H9 (cell line): ENCODE results near the gene IQCK. TPM values are rescaled to one million over a fixed set of nuclear protein-coding genes. Genes with fewer than 3 reads are reported as not detected.

Experiments
- DNase-seq: peaks from one replicate; pipeline ENCODE4 v3.0.0-alpha.2; 2017
- H2AFZ ChIP-seq: one replicate; pipeline ENCODE4 v1.6.1; 2013; ENCODE audit warnings: mild to moderate bottlenecking, low read length, control low read depth, moderate library complexity
- H2AK5ac ChIP-seq: 2 replicates; pipeline ENCODE4 v1.6.1; 2013; ENCODE audit warnings: low read length, control low read depth, mixed read lengths; ENCODE audit not compliant: insufficient read length
- H2BK120ac ChIP-seq: one replicate; pipeline ENCODE4 v1.6.1; 2013; ENCODE audit warnings: low read depth, mild to moderate bottlenecking, low read length, control low read depth, inconsistent platforms; ENCODE audit not compliant: poor library complexity, severe bottlenecking
- H2BK12ac ChIP-seq: 2 replicates; pipeline ENCODE4 v1.6.1; 2013; ENCODE audit warnings: low read length, control low read depth, mixed read lengths, low read depth; ENCODE audit not compliant: insufficient read length
- H2BK15ac ChIP-seq: 2 replicates; pipeline ENCODE4 v1.6.1; 2013; ENCODE audit warnings: low read depth, low read length, control low read depth
- H2BK20ac ChIP-seq: one replicate; pipeline ENCODE4 v1.6.1; 2013; ENCODE audit warnings: low read depth, mild to moderate bottlenecking, low read length, control low read depth, inconsistent platforms; ENCODE audit not compliant: poor library complexity, severe bottlenecking
- H2BK5ac ChIP-seq: 2 replicates; pipeline ENCODE4 v1.6.1; 2013; ENCODE audit warnings: low read length, control low read depth, mixed read lengths; ENCODE audit not compliant: insufficient read length
- H3K14ac ChIP-seq: 2 replicates; pipeline ENCODE4 v1.6.1; 2013; ENCODE audit warnings: low read length, control low read depth; ENCODE audit not compliant: insufficient read depth
- H3K18ac ChIP-seq: 2 replicates; pipeline ENCODE4 v1.6.1; 2013; ENCODE audit warnings: low read depth, mild to moderate bottlenecking, mixed read lengths, low read length, control low read depth; ENCODE audit not compliant: insufficient read length
- H3K23ac ChIP-seq: 2 replicates; pipeline ENCODE4 v1.6.1; 2013; ENCODE audit warnings: low read length, control low read depth, mixed read lengths, low read depth; ENCODE audit not compliant: insufficient read length
- H3K23me2 ChIP-seq: 2 replicates; pipeline ENCODE4 v1.6.1; 2013; ENCODE audit warnings: low read depth, mild to moderate bottlenecking, mixed read lengths, low read length, control low read depth; ENCODE audit not compliant: insufficient read length, poor library complexity, severe bottlenecking
- H3K27ac ChIP-seq: 2 replicates; pipeline ENCODE4 v1.5.1; 2013; ENCODE audit warnings: low read length, control low read depth, mixed read lengths, low read depth; ENCODE audit not compliant: insufficient read length
- H3K27me3 ChIP-seq: 2 replicates; pipeline ENCODE4 v1.6.1; 2013; ENCODE audit warnings: low read length, control low read depth, inconsistent platforms; ENCODE audit not compliant: insufficient read depth
- H3K4ac ChIP-seq: 2 replicates; pipeline ENCODE4 v1.6.1; 2013; ENCODE audit warnings: low read depth, mild to moderate bottlenecking, control low read depth, inconsistent platforms, low read length, moderate library complexity
- H3K4me1 ChIP-seq: 2 replicates; pipeline ENCODE4 v1.6.1; 2013; ENCODE audit warnings: low read length, control low read depth, inconsistent platforms; ENCODE audit not compliant: insufficient read depth
- H3K4me2 ChIP-seq: 2 replicates; pipeline ENCODE4 v1.6.1; 2013; ENCODE audit warnings: low read length, control low read depth, mixed read lengths; ENCODE audit not compliant: insufficient read length, insufficient read depth
- H3K56ac ChIP-seq: 2 replicates; pipeline ENCODE4 v1.6.1; 2013; ENCODE audit warnings: low read depth, mild to moderate bottlenecking, mixed read lengths, low read length, control low read depth; ENCODE audit not compliant: insufficient read length
- H3K79me1 ChIP-seq: 2 replicates; pipeline ENCODE4 v1.6.1; 2013; ENCODE audit warnings: low read depth, mild to moderate bottlenecking, moderate library complexity, low read length, control low read depth, inconsistent platforms; ENCODE audit not compliant: insufficient read depth, poor library complexity, severe bottlenecking
- H3K79me2 ChIP-seq: 2 replicates; pipeline ENCODE4 v1.6.1; 2013; ENCODE audit warnings: low read length, control low read depth, inconsistent platforms; ENCODE audit not compliant: insufficient read depth
- H3K9ac ChIP-seq: 2 replicates; pipeline ENCODE4 v1.6.1; 2013; ENCODE audit warnings: low read length, control low read depth, mixed read lengths; ENCODE audit not compliant: insufficient read length; ENCODE audit errors: extremely low read depth
- H3K9me3 ChIP-seq: one replicate; pipeline ENCODE4 v1.6.1; 2013; ENCODE audit warnings: low read depth, low read length, inconsistent platforms; ENCODE audit not compliant: control insufficient read depth
- H3T11ph ChIP-seq: one replicate; pipeline ENCODE4 v1.6.1; 2013; ENCODE audit warnings: mild to moderate bottlenecking, low read length, control low read depth, inconsistent platforms
- H4K20me1 ChIP-seq: one replicate; pipeline ENCODE4 v1.6.1; 2013; ENCODE audit not compliant: control insufficient read depth, insufficient read length, insufficient read depth
- H4K5ac ChIP-seq: 2 replicates; pipeline ENCODE4 v1.6.1; 2013; ENCODE audit warnings: low read depth, mild to moderate bottlenecking, mixed read lengths, low read length, control low read depth; ENCODE audit not compliant: insufficient read length
- H4K8ac ChIP-seq: replicated peaks from 2 replicates; pipeline ENCODE4 v1.6.1; 2013; ENCODE audit warnings: low read length, control low read depth, mixed read lengths, low read depth; ENCODE audit not compliant: insufficient read length
- H4K91ac ChIP-seq: 2 replicates; pipeline ENCODE4 v1.6.1; 2013; ENCODE audit warnings: low read depth, mild to moderate bottlenecking, moderate library complexity, mixed read lengths, low read length, control low read depth; ENCODE audit not compliant: insufficient read length
- H3K27ac Mint-ChIP-seq, 3 experiments: 2 replicates in 2 of 3; 3 replicates in 1 of 3; pipeline ENCODE4 v1.8.0; 2020 to 2021; ENCODE audit warnings: mixed read lengths in 3 of 3, mild to moderate bottlenecking in 1 of 3, moderate library complexity in 1 of 3
- H3K27me3 Mint-ChIP-seq: 2 replicates; pipeline ENCODE4 v1.8.0; 2021; ENCODE audit warnings: low read depth, mild to moderate bottlenecking, moderate library complexity, mixed read lengths
- H3K36me3 Mint-ChIP-seq, 3 experiments: 2 replicates in 2 of 3; 3 replicates in 1 of 3; pipeline ENCODE4 v1.8.0; 2020 to 2021; ENCODE audit warnings: low read depth in 3 of 3, mixed read lengths in 3 of 3; ENCODE audit not compliant: insufficient read depth in 1 of 3
- H3K4me1 Mint-ChIP-seq, 2 experiments: 2 replicates each; pipeline ENCODE4 v1.8.0; 2020; ENCODE audit warnings: mixed read lengths in 2 of 2
- H3K4me3 Mint-ChIP-seq, 2 experiments: 2 replicates in 1 of 2; 3 replicates in 1 of 2; pipeline ENCODE4 v1.8.0; 2020 to 2021; ENCODE audit warnings: mild to moderate bottlenecking in 2 of 2, mixed read lengths in 2 of 2, moderate library complexity in 1 of 2
- H3K9me3 Mint-ChIP-seq, 2 experiments: 2 replicates in 1 of 2; 3 replicates in 1 of 2; pipeline ENCODE4 v1.8.0; 2020; ENCODE audit warnings: mild to moderate bottlenecking in 2 of 2, mixed read lengths in 2 of 2, moderate library complexity in 1 of 2
- CTCF ChIP-seq: fragments of 200-600 bp; sonication (generic); conservative IDR thresholded peaks from 3 replicates; pipeline ENCODE4 v1.8.0; 2021; ENCODE audit warnings: antibody characterized with exemption, mild to moderate bottlenecking
- WGBS: extraction: QIAGEN DNeasy Blood & Tissue Kit; methylation state at CpG from one replicate; pipeline ENCODE4 v1.1.7; 2013; ENCODE audit warnings: missing lambda C conversion rate, low lambda C conversion rate, mixed read lengths; ENCODE audit not compliant: insufficient read length; ENCODE audit errors: extremely low coverage; 5-methylcytosine and 5-hydroxymethylcytosine counted together
- total RNA-seq: library from RNA; stranded (reverse); gene quantifications from 2 replicates; pipeline ENCODE4 v1.2.1, GENCODE V29; 2021

IQCK gene
- total RNA-seq, 1 experiment from 2014 or later, result 9.0 TPM

GRCh38 chr16:19783363-19784182 is 65.5 kb downstream of the IQCK start:
- DNase-seq, result no peak
- H3K36me3 Mint-ChIP-seq, result no peaks in the 10 kb centered on the region; a peak in 1 of 7 replicates
- no peak overlapping the region for H3K27ac ChIP-seq
- H2AFZ ChIP-seq, result no peak overlapping the region
- no peaks in the 10 kb centered on the region for H3K27me3 ChIP-seq
- H3K9me3 Mint-ChIP-seq, result no peaks in the 10 kb centered on the region
- no peaks in the 10 kb centered on the region for H3K4me1 ChIP-seq
- no peak overlapping the region for H2BK5ac ChIP-seq
- H3K4me3 Mint-ChIP-seq, result no peak overlapping the region
- H3K18ac ChIP-seq, result no peak overlapping the region
- no peaks in the 10 kb centered on the region for H3K9me3 ChIP-seq
- peak overlapping the region; percentile 32 to 73 (median 63); a peak in 1 of 7 replicates for H3K27ac Mint-ChIP-seq
- no peak overlapping the region for H2AK5ac ChIP-seq
- peaks cover 3 to 11% of the 10 kb centered on the region in 2 experiments for H3K4me1 Mint-ChIP-seq
- no peak overlapping the region for H2BK20ac ChIP-seq
- TF ChIP-seq CTCF, result no peak
- no peak overlapping the region for H3K9ac ChIP-seq
- no peaks in the 10 kb centered on the region for H3K27me3 Mint-ChIP-seq
- H4K20me1 ChIP-seq, result no peaks in the 10 kb centered on the region
- H3K23ac ChIP-seq, result no peak overlapping the region
- no peak overlapping the region for H4K8ac ChIP-seq
- no peak overlapping the region for H2BK12ac ChIP-seq
- no peak overlapping the region for H3K4ac ChIP-seq
- WGBS, result no CpG with 5 or more reads among the region's 17 CpGs
- H3K79me1 ChIP-seq, result no peaks in the 10 kb centered on the region
- H3K79me2 ChIP-seq, result no peaks in the 10 kb centered on the region
- no peak overlapping the region for H3K4me2 ChIP-seq
- no peak overlapping the region for H4K91ac ChIP-seq
- no peak overlapping the region for H2BK120ac ChIP-seq
- no peak overlapping the region for H3K56ac ChIP-seq
- H3T11ph ChIP-seq, result no peak overlapping the region
- H3K14ac ChIP-seq, result no peak overlapping the region
- no peak overlapping the region for H4K5ac ChIP-seq
- H2BK15ac ChIP-seq, result no peak overlapping the region
- no peaks in the 10 kb centered on the region for H3K23me2 ChIP-seq
